GM12878 (cell line): ENCODE results near the gene SLC39A2.
A peak's percentile ranks its signal among the peaks of the same experiment; 100 is the strongest.

Experiments used
- CTCF ChIP-seq, 3 experiments: IDR thresholded peaks in 2 of 3; conservative IDR thresholded peaks in 1 of 3; 2 replicates each; pipeline ENCODE4 v1.5.1; 2011; ENCODE audit warnings: low read depth in 3 of 3, low read length in 3 of 3, mild to moderate bottlenecking in 3 of 3, control low read depth in 2 of 3, moderate library complexity in 2 of 3, inconsistent platforms in 1 of 3, mixed read lengths in 1 of 3; ENCODE audit not compliant: control insufficient read depth in 2 of 3, insufficient read depth in 1 of 3; ENCODE audit errors: extremely low read depth in 1 of 3
- SMAD5 ChIP-seq: IDR thresholded peaks from 2 replicates; pipeline ENCODE4 v1.6.1; 2016; ENCODE audit warnings: antibody characterized with exemption, low read depth
- TAF1 ChIP-seq: IDR thresholded peaks from 2 replicates; pipeline ENCODE4 v1.6.1; 2011; ENCODE audit warnings: mild to moderate bottlenecking, low read depth, low read length, borderline replicate concordance
- TF ChIP-seq, protein P1 (sequence below): fragments of 150-350 bp; IDR thresholded peaks from 2 replicates; pipeline ENCODE4 v1.6.1; 2016; ENCODE audit warnings: low read depth, low read length
- TF ChIP-seq, protein P2 (sequence below): IDR thresholded peaks from 2 replicates; pipeline ENCODE4 v1.6.1; 2012; ENCODE audit warnings: mild to moderate bottlenecking, low read depth, low read length

- TF ChIP-seq, protein P1, sequence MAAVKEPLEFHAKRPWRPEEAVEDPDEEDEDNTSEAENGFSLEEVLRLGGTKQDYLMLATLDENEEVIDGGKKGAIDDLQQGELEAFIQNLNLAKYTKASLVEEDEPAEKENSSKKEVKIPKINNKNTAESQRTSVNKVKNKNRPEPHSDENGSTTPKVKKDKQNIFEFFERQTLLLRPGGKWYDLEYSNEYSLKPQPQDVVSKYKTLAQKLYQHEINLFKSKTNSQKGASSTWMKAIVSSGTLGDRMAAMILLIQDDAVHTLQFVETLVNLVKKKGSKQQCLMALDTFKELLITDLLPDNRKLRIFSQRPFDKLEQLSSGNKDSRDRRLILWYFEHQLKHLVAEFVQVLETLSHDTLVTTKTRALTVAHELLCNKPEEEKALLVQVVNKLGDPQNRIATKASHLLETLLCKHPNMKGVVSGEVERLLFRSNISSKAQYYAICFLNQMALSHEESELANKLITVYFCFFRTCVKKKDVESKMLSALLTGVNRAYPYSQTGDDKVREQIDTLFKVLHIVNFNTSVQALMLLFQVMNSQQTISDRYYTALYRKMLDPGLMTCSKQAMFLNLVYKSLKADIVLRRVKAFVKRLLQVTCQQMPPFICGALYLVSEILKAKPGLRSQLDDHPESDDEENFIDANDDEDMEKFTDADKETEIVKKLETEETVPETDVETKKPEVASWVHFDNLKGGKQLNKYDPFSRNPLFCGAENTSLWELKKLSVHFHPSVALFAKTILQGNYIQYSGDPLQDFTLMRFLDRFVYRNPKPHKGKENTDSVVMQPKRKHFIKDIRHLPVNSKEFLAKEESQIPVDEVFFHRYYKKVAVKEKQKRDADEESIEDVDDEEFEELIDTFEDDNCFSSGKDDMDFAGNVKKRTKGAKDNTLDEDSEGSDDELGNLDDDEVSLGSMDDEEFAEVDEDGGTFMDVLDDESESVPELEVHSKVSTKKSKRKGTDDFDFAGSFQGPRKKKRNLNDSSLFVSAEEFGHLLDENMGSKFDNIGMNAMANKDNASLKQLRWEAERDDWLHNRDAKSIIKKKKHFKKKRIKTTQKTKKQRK = no peak
- TF ChIP-seq, protein P2, sequence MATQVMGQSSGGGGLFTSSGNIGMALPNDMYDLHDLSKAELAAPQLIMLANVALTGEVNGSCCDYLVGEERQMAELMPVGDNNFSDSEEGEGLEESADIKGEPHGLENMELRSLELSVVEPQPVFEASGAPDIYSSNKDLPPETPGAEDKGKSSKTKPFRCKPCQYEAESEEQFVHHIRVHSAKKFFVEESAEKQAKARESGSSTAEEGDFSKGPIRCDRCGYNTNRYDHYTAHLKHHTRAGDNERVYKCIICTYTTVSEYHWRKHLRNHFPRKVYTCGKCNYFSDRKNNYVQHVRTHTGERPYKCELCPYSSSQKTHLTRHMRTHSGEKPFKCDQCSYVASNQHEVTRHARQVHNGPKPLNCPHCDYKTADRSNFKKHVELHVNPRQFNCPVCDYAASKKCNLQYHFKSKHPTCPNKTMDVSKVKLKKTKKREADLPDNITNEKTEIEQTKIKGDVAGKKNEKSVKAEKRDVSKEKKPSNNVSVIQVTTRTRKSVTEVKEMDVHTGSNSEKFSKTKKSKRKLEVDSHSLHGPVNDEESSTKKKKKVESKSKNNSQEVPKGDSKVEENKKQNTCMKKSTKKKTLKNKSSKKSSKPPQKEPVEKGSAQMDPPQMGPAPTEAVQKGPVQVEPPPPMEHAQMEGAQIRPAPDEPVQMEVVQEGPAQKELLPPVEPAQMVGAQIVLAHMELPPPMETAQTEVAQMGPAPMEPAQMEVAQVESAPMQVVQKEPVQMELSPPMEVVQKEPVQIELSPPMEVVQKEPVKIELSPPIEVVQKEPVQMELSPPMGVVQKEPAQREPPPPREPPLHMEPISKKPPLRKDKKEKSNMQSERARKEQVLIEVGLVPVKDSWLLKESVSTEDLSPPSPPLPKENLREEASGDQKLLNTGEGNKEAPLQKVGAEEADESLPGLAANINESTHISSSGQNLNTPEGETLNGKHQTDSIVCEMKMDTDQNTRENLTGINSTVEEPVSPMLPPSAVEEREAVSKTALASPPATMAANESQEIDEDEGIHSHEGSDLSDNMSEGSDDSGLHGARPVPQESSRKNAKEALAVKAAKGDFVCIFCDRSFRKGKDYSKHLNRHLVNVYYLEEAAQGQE = no peak
- TF ChIP-seq CTCF (IDR thresholded peaks at IDR 0.05 in 2 of 3, conservative IDR thresholded peaks at IDR 0.05 in 1 of 3; ENCODE audit: control insufficient read depth in 2 of 3, extremely low read depth in 1 of 3, insufficient read depth in 1 of 3, low read depth in 3 of 3, low read length in 3 of 3) (peak; percentile 7 to 43 (median 35); a peak in 5 of 6 replicates), TAF1 (peak; percentile 88), SMAD5 (0 out of 2 replicates have a peak, but pooled peaks have one; percentile 70)
Measured at GRCh38 chr14:20989787-20990600, 9.1 kb upstream of the SLC39A2 start, which contains the start of gene METTL17.
